Omental fat pad (tissue), 4 donors: Measurements from ENCODE around the gene CARD11. TPM values are rescaled to one million over a fixed set of nuclear protein-coding genes. Genes with fewer than 3 reads are reported as not detected.

Source experiments
- ATAC-seq: fragments of 150-250 bp; one replicate; pipeline ENCODE4 v1.9.1; 2016; ENCODE audit warnings: mild to moderate bottlenecking, moderate library complexity; ENCODE audit not compliant: low FRiP score
- DNase-seq: peaks from one replicate; pipeline ENCODE4 v3.0.0-alpha.2; 2019; ENCODE audit warnings: low spot score
- CTCF ChIP-seq, 3 donors: fragments of 450-650 bp; IDR thresholded peaks; one replicate each; pipeline ENCODE4 v1.5.1; 2016 to 2017; ENCODE audit warnings: antibody characterized with exemption in 3 of 3, mild to moderate bottlenecking in 3 of 3, moderate library complexity in 2 of 3
- total RNA-seq, 4 donors: library from RNA; depleted of rRNA; stranded (reverse); fragments of >200 nt; gene quantifications; one replicate each; pipeline ENCODE4 v1.1.0, GENCODE V29; 2016

The CARD11 gene
- total RNA-seq, 4 donors from 2014 or later, result 0.75 to 1.4 (median 1.0) TPM

- DNase-seq (no peak), ATAC-seq (no peak)
- no peak for TF ChIP-seq CTCF (IDR thresholded peaks at IDR 0.05)
Measured at GRCh38 chr7:3033581-3033980, 10.1 kb downstream of the CARD11 start.

GRCh38 chr7:3033136-3033535 lies 10.5 kb downstream of the CARD11 start:
- TF ChIP-seq CTCF (IDR thresholded peaks at IDR 0.05), result no peak
- ATAC-seq, result no peak
- DNase-seq, result no peak

GRCh38 chr7:3032256-3032655 lies 11.4 kb downstream of the CARD11 start:
- DNase-seq, result no peak
- ATAC-seq, result no peak
- no peak for TF ChIP-seq CTCF (IDR thresholded peaks at IDR 0.05)

GRCh38 chr7:3029138-3029537 lies 14.5 kb downstream of the CARD11 start:
- no peak for TF ChIP-seq CTCF (IDR thresholded peaks at IDR 0.05)
- ATAC-seq (no peak), DNase-seq (no peak)

GRCh38 chr7:3028758-3029093 lies 14.9 kb downstream of the CARD11 start:
- no peak for DNase-seq
- no peak for ATAC-seq
- no peak for TF ChIP-seq CTCF (IDR thresholded peaks at IDR 0.05)

GRCh38 chr7:3028071-3028757 lies 15.5 kb downstream of the CARD11 start:
- no peak for DNase-seq
- ATAC-seq, result peak; percentile 48
- no peak for TF ChIP-seq CTCF (IDR thresholded peaks at IDR 0.05)

GRCh38 chr7:3027005-3027845 lies 16.4 kb downstream of the CARD11 start:
- ATAC-seq (no peak), DNase-seq (no peak)
- TF ChIP-seq CTCF (IDR thresholded peaks at IDR 0.05), result no peak
